ENCODE results near the gene USF3.

- TF ChIP-seq EZH2 (IDR thresholded peaks at IDR 0.05; ENCODE audit: low read depth, low read length, severe bottlenecking) = no peak
- TF ChIP-seq POLR2A (IDR thresholded peaks at IDR 0.05; ENCODE audit: control extremely low read depth in 1 of 2, low read depth in 2 of 2, low read length in 2 of 2) = no peak
- TF ChIP-seq ZNF274 (IDR thresholded peaks at IDR 0.05; ENCODE audit: borderline replicate concordance, extremely low read depth, low read length) = no peak
- no peak for TF ChIP-seq USF2 (IDR thresholded peaks at IDR 0.05; ENCODE audit: low read length)
- TF ChIP-seq YY1 (IDR thresholded peaks at IDR 0.05; ENCODE audit: low read depth, low read length) = no peak
Observed at GRCh38 chr3:113697500-113698090, 1.2 kb upstream of the USF3 start.

Data from H1 (cell line).